NK-92 (cell line): Measurements from ENCODE around the gene RUNDC3A.

Source experiments
- DNase-seq: peaks from one replicate; lab custom pipeline; 2025; ENCODE audit not compliant: unreplicated experiment; lab: John Stamatoyannopoulos, UW

The RUNDC3A gene

GRCh38 chr17:44283344-44284023 lies 24.9 kb upstream of the RUNDC3A start:
- no peak for DNase-seq

DNA sequence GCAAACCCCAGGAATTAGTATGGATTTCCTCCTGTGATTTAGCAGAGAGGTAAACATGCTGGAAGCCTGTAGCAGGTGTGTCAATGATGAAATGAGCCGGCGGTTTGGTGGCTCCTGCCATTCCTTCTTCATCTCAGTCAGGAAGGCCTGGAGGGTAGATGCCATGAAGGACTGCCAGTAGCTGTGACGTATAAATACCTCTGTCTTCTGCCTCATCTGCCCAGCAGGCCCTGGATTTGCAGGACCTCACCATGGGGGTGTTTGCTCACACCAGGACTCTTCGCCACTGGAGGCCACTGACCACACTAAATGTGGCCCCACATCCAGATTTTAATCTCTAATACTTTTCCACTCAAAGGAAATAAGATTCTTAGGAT lies 24.4 kb upstream of the RUNDC3A start:
- no peak for DNase-seq

DNA sequence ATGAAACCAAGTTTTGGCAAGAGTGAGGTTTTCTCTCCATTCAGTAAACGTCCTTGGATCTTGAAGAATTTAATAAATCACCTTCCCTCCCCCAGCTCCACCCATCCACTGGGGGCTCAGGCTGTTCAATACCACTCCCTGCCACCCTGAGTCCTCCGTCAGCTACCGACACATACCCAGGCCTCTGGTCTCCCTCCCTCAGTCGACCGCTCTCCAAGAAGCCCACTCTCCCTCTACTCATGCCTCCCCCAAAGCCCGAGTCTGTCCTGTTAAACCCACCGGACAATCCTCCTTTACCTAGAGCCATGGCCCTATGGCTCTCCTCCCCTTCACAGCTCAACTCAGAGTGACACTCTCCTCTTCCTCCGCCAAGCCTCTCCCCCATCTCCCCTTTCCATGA lies 20.8 kb upstream of the RUNDC3A start:
- DNase-seq: no peak

DNA sequence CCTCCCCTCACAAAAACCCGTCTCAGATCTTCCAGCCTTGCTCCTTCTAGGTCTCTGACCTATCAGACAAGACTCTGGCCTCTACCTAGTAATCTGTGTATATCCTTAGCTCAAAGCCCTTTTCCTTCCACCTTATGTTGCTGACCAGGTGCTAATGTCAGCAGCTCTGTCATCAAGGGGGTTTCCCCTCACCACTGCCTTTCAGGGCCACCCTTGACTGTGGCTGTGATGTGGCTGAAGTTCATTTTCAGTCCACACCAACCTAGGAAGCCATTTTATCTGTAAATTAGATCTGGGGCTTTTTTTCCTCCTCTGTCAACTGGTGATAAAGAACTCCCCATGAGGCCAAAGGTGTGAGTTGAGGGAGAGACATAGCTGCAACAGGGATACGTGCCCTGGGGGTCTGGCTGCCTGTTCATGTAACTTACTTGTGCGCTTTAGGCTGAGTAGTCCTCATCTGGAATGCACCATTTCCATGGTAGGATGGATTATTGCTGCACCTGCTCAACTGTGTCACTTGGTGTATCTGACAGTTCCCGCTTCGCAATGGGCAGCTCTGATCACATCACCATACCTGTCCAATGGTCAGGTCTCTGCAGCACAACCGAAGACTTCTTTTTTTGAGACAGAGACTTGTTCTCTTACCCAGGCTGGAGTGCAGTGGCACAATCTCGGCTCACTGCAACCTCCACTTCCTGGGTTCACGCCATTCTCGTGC lies 14.7 kb upstream of the RUNDC3A start:
- no peak for DNase-seq

DNA sequence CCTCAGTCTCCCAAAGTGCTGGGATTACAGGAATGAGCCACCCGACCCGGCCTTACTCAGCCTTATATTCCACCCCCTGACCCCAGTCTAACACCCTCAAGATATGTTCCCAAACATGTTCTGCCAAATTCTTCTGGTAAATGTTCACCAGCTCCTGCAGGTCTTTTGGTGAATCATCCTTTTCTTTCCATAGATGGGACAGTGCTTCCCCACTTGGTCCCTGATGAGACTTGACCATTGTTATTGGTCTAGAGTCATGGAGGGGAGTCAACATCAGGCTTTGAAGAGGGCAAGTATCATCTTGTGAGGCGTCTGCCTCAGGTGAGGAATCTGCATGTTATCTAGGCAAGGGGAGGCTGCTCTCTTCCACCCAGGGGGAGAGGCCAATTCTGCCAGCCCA lies 10.4 kb upstream of the RUNDC3A start:
- DNase-seq: no peak

GRCh38 chr17:44304651-44305050 lies 3.8 kb upstream of the RUNDC3A start:
- DNase-seq: no peak

- no peak for DNase-seq
Observed at GRCh38 chr17:44307387-44308186, 814 bp upstream of the RUNDC3A start.

- DNase-seq: no peak
Observed at GRCh38 chr17:44308865-44309264, 464 bp downstream of the RUNDC3A start.

- no peak for DNase-seq
Observed at GRCh38 chr17:44309472-44309871, 1.1 kb downstream of the RUNDC3A start.

GRCh38 chr17:44310188-44310587 lies 1.8 kb downstream of the RUNDC3A start:
- no peak for DNase-seq

- DNase-seq: no peak
Observed at GRCh38 chr17:44310609-44311376, 2.4 kb downstream of the RUNDC3A start.

GRCh38 chr17:44311562-44312181 lies 3.3 kb downstream of the RUNDC3A start:
- no peak for DNase-seq

- DNase-seq: no peak
Observed at GRCh38 chr17:44312396-44313104, 4.1 kb downstream of the RUNDC3A start.

GRCh38 chr17:44314031-44314430 lies 5.6 kb downstream of the RUNDC3A start:
- no peak for DNase-seq

DNA sequence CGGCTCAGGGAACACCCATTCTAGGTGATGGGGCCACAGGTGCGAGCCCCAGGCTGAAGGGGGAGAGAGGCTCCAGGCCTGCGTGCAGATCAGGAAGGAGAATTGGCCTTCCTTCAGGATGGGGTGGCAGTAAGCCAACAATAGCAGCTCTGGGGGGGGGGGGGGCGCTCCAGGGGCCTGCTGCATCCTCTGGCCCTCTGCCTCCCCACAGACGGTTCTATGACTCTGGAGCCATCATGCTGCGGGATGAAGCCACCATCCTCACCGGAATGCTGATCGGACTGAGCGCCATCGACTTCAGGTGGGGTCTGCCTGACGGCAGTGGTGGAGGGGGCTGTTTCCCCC lies 6.1 kb downstream of the RUNDC3A start:
- no peak for DNase-seq

GRCh38 chr17:44314869-44315661 lies 6.7 kb downstream of the RUNDC3A start:
- no peak for DNase-seq

DNA sequence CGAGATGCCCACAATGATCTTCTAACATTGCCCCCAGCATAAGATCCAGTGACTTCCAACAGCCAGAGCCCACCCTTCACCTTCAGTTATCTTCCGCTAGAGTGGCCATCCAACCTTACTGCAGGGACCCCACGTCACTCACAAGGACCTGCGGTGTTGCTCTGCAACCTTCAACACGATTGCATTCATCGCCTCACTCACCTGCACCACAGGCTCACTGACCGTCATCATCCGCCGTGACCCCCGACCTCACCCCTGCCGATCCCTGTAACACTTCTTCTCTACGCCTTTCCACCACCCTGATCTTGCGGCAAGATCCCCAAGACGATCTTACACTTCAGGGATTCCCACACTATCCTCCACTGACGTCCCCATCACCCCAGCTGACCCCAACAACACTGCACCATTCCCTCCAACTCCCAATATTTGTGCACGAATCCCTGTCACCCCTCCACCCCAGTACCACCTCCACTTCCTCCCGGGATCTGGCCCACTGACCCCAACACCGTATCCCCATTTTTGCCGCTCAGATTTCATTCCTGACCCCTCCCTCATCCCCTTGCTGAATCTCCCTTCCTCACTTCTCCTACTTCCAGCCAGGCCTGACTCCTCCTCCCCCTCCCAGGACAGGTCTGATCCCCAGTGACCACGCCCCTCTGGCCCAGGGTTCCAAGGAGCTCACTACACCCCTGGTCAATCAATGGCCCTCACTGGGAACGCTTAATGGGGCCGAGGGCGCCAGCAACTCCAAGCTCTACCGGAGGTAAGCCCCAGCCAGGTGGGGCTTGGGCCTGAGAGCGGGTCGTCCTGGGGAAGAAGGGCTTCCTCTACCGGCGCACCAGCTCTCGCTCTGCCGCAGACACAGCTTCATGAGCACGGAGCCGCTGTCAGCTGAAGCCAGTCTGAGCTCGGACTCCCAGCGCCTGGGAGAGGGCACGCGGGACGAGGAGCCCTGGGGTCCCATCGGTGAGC lies 7.6 kb downstream of the RUNDC3A start:
- no peak for DNase-seq

GRCh38 chr17:44317545-44317944 lies 9.1 kb downstream of the RUNDC3A start:
- DNase-seq: no peak
